Activated CD4-positive, alpha-beta T cell treated with anti-CD3 and anti-CD28 coated beads, Interleukin-2, amount 50 U/mL, for 48 hours (primary cell): Measurements from ENCODE around the gene RASSF7.
"Not testable (repeated sequence)": the region's sequence is repeated elsewhere in the genome, so short reads cannot be mapped to it uniquely, and the experiment has no call there.

Experiments used
- DNase-seq, 2 experiments: peaks; one replicate each; pipeline ENCODE4 v3.0.0-alpha.2; 2020

The RASSF7 gene

DNA sequence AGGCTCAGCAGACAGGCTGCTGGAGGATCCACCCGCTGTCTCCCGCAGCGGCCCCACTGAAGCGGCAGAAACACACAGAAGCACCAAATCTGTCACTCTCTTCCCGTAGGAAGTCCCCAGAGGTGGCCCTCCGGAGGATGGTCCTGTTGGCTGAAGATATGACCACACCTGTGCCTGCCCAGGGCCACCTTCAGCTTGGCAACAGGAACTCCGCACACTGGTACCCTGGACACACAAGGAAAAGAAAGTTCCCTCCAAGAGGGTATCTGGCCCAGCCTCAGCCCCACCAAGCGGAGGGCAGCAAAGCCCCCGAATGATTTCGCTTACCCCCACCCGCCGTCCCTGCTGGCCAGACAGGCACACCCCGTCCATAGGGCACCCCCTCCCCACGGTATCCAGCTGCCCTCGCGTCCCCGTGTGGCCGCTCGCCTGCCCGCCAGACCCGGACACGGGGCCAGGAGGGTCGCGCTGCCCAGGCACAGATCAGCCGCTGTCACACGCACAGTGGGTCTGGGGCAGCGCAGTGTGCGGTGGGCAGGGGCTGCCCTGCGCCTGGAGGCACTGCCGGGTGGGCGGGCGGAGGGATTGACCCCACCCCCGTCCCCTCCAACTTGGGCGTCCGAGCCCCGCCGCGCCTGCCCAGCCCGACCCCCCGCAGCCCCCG, 7.0 kb downstream of the RASSF7 start:
- no peak for DNase-seq

DNA sequence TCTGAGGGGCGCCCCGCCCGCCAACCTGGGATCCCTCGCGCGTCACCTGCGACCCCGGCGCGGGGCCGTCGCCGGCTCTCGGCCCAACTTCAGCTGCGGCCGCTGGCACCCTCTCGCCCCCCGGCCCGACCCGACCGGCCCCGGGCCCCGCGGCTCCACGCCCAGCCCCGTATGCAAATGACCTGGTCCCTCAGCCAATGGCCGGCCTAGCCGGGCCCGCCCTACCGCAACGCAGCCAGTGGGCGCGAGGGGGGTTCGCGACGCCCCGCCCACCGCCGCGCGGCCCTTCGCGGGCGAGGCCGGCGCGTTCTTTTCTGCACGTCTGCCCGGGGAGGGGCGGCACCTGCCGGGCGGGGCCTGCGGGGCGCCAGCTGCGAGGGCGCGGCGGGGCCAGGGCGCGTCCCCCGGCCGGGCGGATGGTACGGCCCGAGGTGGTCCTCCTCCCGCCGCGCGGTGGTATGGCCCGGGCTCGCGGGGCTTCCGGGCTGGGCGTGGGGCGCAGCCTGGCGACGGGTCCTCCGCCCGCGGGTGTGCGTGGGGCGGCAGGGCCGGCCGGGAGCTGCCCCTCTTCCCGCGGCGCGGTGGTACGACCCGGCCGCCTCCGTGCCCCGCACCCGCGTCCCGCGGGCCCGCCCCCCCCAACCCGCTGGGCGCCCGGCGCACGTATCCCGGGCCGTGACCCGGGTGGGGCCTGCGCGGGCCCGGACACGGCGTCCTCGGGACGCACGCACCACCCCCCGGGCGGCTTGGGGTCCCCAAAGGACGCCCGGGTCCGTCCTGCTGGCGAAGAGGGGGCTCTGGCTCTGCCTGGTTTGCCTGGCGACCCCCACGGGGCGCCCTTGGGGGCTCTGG, 7.8 kb downstream of the RASSF7 start:
- peak; percentile 92 to 93 for DNase-seq

GRCh38 chr11:569158-569885, 8.6 kb downstream of the RASSF7 start:
- DNase-seq = no peak

DNA sequence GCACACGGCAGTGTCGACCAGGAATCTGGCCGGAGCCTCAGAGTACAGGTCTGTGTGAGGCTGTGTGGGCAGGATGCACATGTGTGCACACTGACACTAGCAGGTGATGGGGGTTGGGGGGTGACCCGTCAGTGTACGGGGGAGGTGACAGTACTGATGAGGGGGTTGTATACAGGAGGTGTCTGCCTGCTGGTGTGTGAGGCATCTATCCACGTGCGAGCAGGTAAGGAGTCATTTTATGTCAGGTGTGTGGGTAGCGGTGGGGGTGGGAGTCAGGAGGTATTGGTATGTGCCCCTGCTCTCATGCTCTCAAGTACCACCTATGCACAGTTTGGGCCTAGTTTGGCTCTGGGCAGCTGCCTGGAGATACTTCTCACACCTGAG, 11.0 kb downstream of the RASSF7 start:
- no peak for DNase-seq

DNA sequence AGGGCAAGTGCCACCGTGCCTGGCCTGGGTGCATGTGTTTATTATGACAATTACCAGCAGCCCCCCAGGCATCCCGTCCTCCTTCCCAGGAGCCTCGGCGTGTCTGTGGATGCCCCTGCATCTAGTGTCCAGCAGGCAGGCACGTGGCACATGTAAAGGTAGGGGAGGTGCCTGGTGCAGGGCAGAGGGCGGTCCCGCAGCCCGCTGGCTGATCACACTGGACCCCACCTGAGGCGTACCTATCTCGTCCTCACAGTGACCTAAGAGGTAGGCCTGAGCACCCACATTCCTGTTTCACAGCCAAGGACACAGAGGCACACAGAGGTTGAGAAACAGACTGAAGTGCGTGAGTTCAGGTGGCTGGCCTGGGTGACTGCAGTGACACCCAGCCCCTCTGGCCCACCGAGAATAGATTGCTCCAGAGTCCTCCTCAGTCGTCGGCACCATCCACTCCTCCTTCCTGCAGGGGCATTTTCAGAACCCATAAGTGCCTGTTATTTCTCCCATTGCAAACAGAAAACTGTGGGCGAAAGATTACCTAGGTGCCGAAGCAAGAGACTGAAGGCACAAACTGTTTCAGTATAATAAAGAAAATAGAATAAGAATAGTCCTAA, 12.5 kb downstream of the RASSF7 start:
- no peak for DNase-seq

GRCh38 chr11:574031-574570, 13.3 kb downstream of the RASSF7 start:
- not testable (repeated sequence) for DNase-seq

GRCh38 chr11:574632-575312, 14.0 kb downstream of the RASSF7 start:
- no peak for DNase-seq

GRCh38 chr11:575313-575995, 14.7 kb downstream of the RASSF7 start:
- no peak for DNase-seq

DNA sequence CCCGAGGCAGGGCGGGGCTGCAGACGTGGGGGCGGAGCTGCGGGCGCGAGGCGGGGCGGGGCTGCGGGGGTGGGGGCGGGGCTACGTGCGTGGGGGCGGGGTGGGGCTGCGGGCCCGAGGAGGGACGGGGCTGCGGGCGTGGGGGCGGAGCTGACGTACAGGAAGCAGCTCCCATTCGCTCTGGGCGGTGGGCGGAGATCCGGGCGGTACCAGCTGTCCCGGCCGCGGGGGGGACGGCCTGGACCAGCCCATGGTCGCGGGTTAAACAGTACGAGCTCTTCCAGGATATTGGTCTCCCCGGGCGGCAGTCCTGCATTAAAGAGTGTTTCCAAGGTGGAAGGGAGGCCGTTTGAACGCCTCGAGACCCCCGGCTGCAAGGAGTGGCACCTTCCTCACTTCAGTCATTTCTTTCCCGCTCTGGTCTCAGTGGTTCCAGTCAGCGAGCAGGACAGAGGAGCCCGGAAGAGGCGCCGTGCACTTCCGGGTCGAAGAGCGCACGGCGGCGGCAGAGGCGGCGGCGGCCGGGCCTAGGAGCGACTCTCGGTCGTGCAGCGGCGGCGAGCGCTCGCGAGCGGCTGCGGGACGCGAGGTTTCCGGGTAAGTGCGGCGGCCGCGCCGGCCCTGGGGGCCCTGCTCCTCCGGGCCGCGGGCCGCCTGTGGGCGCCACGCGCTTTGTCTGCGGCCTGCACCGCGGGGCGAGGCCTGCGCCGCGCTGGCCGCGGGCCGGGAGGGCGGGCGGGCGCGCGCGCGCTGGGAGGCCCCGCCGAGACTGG, 15.4 kb downstream of the RASSF7 start, which contains the start of gene PHRF1:
Gene PHRF1 (plus strand): TSS at position 475 of the 773 bp plus-strand sequence. CDS start 5,043 bp downstream, outside the sequence.
- peak; percentile 95 for DNase-seq

DNA sequence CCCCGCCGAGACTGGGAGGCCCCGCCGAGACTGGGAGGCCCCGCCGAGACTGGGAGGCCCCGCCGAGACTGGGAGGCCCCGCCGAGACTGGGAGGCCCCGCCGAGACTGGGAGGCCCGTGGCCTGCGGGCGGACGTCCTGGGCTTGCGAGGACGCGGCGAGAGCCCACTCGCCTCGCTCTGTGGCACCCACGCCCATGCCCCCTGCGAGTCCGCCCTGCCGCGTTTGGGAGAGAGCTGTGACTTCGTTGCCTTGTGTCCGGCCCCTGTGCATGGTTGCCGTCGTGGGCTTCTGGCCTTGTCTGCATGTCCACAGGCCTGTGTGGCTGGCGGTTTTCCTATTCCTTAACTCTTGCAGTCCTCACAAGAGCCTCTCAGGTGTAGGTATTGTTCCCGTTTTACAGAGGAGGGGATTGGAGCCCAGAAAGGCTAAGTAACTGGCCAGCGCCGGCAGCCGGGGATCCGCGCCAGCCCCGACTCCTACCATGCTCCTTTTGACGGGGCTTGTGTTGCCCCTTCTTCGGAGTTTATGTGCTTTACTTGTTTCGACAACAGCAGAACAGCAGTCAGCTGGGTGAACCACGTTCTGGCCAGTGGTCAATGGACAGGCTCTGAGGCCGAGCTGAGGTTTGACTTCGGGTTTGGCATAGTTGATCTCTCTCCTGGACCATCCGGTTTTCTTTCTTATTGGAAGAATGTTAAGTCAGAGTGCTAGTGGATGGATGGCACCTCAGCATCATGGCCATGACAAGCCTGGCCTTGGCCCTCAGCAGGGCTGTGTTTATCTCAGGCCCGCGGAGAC, 16.2 kb downstream of the RASSF7 start:
- DNase-seq = no peak

- DNase-seq = no peak
Observed at GRCh38 chr11:577611-577894, 16.8 kb downstream of the RASSF7 start.

DNA sequence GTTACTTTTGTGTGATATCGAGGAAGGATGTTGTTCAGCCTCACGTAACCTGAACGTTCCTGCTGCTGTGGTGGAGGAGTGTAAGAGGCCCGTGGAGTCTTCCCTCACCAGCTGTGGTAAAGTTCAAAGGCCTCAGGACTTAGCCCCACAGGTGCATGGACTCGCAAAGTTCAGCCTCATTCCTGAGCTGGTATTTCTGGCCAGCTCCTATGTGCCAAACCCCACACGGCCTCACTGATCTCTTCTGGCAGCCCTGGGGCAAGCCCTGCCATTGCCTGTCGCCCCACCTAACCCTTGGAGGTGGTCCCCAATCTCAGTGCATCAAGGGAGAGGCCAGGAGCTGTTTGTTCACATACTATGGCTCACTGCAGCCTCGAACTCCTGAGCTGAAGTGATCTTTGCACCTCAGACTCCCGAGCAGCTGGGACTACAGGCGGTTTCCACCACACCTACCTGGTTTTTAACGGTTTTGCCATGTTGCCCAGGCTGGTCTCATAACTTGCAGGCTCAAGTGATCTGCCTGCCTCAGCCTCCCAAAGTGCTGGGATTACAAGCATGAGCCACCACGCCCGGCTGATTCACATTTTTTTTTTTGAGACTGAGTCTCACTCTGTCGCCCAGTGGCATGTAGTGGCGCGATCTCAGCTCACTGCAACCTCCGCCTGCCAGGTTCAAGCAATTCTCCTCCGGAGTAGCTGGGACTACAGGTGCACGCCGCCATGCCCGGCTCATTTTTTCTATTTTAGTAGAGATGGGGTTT, 17.7 kb downstream of the RASSF7 start:
- DNase-seq = no peak

DNA sequence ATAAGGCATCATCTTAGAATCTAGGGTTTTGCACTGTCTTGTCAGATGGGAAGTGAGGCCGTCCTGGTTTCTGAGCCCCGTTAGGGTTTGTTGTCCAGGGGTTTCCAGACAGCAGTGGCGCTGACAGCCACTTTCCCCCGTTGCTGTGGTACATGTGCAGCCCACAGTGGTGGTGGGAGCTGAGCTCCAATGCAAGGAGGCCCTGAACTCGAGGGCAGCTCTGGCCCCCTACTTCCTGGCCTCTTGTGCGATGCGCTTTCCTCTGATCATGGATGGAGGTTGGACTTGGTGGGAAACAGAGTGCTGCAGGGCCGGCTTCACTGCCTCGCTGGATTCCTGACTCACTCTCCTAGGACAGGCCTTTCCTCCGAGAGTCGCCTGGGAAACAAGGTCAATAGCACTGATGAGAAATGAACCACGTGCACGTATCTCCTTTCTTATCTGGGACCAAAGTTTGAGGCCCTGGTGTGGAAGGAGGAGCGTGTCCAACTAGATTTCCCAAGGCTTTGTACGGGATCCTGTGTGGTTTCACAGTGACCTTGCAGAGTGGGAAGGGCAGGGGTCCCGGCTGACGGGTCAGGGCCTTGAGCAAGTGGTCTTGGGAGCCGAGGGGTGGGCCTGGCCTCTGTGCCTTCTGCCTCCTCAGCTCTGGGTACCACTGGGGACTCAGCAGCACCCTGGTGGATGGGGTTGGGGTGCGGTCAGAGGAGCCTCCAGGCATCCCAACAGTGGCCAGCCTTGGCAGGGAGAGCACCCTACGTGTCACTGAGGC, 19.2 kb downstream of the RASSF7 start:
- DNase-seq = no peak

DNA sequence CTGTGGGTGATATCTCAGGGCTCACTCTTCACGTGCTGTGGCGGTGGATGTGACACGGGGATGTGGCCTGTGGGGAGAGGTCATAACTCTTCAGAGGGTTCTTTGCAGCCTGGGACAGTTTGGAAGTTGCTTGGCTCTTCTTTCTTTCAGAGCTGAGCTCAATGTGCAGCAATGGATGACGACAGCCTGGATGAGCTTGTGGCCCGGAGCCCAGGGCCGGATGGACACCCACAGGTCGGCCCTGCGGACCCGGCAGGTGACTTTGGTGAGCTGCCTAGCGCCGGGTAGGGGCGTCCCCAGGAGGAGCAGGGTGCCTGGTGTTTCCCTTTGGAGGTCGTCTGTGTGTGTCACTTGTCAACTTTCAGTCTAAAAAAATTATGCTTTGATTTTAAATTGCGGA, 20.6 kb downstream of the RASSF7 start:
- DNase-seq = no peak

DNA sequence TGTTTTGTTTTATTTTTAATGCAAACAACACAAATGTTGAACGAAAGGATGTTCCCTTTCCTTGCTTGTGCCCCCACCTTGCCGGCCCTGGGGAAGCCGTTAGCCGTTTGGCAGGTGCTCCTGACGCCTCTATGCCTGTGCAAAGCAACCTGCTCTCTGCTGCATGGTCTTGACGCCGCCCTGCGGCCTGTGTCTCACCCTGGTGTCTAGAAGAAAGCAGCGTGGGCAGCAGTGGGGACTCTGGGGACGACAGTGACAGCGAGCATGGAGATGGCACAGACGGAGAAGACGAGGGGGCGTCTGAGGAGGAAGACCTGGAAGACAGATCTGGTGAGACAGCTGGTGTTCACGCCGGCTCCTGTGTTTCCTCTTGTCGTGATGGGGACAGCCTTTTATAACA, 21.0 kb downstream of the RASSF7 start:
- DNase-seq = no peak

GRCh38 chr11:584287-584686, 23.5 kb downstream of the RASSF7 start:
- no peak for DNase-seq

- no peak for DNase-seq
Observed at GRCh38 chr11:586376-587316, 25.9 kb downstream of the RASSF7 start.
